ENCODE data around the gene FH. TPM values are rescaled to one million over a fixed set of nuclear protein-coding genes. Genes with fewer than 3 reads are reported as not detected.
A peak's percentile ranks its signal among the peaks of the same experiment; 100 is the strongest.

The FH gene
- total RNA-seq = 100 to 1,000 TPM; 103 to 119 TPM
- long read RNA-seq, transcript FH-201 (10 exons, 1,797 nt) = major isoform, 236 of 250 reads
- long read RNA-seq, partial matches to known transcripts = 4 of 250 reads
- long read RNA-seq, other reads (novel, unspliced or antisense) = 10 of 250 reads

- DNase-seq (peak; percentile 97), ATAC-seq (peak; percentile 98)
- intact Hi-C loops (cut with DNase I, micrococcal nuclease) = loop anchor here in 1 of 2 donors (10.0 kb wide), 1 partner anchor 325 kb away; the partner anchor contains the start of gene EXO1
These were observed at the start of gene FH for GRCh38 chr1:241519308-241520079. FH (minus strand) TSS chr1:241519755; CDS start chr1:241519722, 33 bp downstream.

GRCh38 chr1:241560849-241561187 lies 41.3 kb upstream of the FH start:
- intact Hi-C loops (cut with DNase I, micrococcal nuclease) = no loop called here
- DNase-seq = no peak
- no peak for ATAC-seq

DNA sequence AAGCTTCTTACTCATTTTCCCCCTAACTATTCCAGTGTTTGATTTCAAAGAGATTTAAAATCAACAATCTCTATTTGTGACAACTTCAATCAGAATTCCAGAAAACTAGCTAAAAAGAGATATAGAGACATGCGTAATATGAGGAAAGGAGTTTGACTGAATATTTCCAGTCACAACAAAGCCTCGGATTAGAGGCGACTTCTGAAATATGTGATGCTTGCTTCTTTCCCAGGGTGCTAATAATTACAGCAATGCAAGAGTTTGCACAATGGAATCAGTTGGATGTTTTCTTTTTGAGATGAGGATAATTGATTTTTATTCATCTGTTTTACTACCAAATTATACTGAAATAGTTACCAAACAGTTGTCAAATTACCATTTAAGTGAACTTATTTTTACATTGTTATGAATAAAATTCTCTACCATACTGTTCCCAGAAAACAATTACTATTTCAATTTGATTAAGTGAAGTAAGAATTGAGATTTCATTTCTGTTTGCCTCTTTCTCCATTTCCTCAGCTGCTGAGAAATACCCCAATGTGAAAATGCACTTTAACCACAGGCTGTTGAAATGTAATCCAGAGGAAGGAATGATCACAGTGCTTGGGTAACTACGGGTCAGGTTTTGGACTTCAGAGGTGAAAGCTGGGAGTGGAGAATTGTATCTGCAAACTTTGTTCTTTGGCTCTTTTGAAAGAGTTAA lies 40.7 kb upstream of the FH start:
- intact Hi-C loops (cut with DNase I, micrococcal nuclease) = no loop called here
- no peak for DNase-seq

DNA sequence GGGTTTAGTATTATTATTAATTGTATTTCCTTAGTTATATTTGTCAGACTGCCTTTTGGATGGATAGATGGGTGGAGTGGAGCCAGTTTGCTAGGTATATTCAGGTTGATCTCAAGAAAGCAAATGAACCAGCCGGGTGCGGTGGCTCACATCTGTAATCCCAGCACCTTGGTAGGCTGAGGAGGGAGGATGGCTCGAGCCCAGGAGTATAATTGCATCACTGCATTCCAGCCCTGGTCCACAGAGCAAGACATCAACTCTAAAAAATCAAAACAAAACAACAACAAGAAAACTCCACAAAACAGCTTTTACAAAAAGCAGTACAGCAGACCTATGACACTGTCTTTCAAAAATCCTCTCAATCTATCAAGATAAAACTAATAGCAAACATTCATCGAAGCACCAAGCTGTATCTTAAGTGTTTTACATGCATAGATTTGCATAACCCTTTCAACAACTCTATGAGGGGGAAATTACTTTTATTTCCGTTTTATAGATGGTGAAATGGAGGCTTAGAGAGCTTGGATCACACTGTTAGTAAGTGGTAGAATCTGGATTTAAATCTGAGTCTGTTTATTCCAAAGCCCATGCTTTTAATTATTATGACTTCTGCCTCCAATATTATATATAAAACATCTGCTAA lies 38.1 kb upstream of the FH start:
- intact Hi-C loops (cut with DNase I, micrococcal nuclease) = no loop called here
- no peak for DNase-seq
- no peak for ATAC-seq

More for the DNA sequence above, 40.7 kb upstream of the FH start:
- no peak for ATAC-seq

DNA sequence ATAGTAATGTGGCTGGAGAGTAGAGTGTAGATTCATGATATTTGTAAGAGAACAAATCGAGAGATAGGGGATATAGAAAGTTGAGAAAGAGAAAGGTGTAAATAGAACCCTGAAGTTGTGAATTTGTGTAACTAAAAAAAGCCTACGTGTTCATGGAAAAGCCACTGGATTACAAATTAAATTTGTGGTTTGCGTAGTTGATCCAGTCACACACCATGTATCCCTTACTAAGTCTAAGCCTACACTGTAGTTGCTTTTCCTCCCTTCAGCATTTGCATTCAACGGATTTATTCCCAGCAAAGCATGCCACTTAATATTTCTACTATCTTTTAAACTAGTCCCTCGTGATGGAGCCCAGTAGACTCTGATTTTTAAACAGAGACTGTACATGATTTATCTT lies 37.5 kb upstream of the FH start:
- no peak for ATAC-seq
- DNase-seq = no peak
- intact Hi-C loops (cut with DNase I, micrococcal nuclease) = no loop called here

GRCh38 chr1:241555526-241555925 lies 36.0 kb upstream of the FH start:
- DNase-seq (no peak), ATAC-seq (peak; percentile 20)
- intact Hi-C loops (cut with DNase I, micrococcal nuclease) = no loop called here

GRCh38 chr1:241553886-241554592 lies 34.5 kb upstream of the FH start:
- ATAC-seq (no peak), DNase-seq (no peak)
- intact Hi-C loops (cut with DNase I, micrococcal nuclease) = no loop called here

GRCh38 chr1:241551759-241552638 lies 32.4 kb upstream of the FH start:
- no peak for ATAC-seq
- DNase-seq = peak; percentile 32 to 50
- intact Hi-C loops (cut with DNase I, micrococcal nuclease) = no loop called here

DNA sequence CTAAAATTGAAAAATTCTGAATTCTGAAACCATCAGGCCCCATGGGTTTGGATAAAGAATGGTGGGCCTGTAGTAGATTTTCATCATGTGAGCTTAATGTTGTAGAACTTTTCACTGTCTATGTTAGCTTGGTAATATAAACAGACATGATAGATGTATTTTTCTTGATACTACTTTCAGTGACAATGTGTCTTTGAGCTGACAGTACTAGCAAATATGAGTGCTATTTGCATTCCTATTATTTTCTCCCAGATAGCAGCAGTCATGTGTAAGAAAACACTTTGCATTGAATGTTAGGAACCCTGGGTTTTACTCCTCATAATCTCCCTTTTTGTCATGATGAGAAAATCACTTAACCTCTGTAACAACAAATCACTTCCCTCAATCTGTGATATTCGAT lies 30.8 kb upstream of the FH start:
- no peak for ATAC-seq
- intact Hi-C loops (cut with DNase I, micrococcal nuclease) = no loop called here
- DNase-seq = no peak

DNA sequence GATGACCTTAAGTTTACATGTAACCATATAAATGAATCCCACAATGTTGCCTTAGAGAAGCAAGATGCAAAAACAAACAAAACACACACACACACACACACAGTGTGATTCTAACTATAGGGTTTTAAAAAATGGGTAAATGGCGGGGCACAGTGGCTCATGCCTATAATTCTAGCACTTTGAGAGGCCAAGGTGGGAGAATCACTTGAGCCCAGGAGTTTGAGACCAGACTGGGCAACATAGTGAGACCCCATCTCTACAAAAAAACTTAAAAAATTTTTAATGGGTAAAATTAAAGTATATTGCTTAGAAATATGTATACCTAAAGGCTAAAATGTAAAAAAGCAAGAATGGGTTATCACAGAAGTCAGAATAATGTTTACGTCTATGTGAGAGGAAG lies 28.5 kb upstream of the FH start:
- ATAC-seq = no peak
- intact Hi-C loops (cut with DNase I, micrococcal nuclease) = no loop called here

DNA sequence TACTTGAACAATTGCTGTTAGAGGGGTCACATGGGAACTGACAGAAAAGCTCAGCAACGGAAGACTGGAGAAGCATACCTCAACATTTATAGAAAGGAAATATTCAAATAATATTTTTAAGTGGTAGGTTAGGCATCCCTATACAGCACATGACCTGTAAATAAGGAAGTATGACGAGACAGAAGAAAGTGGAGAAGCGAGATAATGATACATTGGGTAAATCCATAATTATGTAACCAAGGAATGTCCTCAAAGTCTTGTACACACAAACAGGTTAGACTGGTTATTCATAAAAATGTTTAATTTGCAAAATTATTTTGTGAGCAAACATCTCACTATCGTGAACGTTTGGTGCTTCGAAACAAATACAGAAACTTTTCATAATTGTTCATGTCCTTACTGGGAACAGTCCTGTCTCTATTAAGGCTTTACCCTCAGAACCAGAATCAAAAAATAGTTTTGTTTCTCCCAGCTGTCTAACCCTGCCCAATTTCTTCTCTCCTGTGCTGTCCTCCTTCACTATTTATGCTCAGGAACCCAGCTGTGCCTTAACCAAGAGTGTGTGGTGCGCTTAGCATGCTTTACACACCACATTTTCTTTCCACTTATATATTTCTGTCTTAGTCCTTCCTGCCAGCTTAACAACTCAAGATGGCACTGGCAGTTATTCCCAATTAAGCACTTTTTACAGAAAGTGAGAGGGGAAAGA lies 22.8 kb upstream of the FH start:
- no peak for DNase-seq
- intact Hi-C loops (cut with DNase I, micrococcal nuclease) = no loop called here
- no peak for ATAC-seq

More for the DNA sequence above, 28.5 kb upstream of the FH start:
- no peak for DNase-seq

GRCh38 chr1:241536969-241537368 lies 17.4 kb upstream of the FH start:
- no peak for DNase-seq
- ATAC-seq = no peak
- intact Hi-C loops (cut with DNase I, micrococcal nuclease) = no loop called here

GRCh38 chr1:241536304-241536703 lies 16.7 kb upstream of the FH start:
- intact Hi-C loops (cut with DNase I, micrococcal nuclease) = no loop called here
- ATAC-seq (no peak), DNase-seq (no peak)

DNA sequence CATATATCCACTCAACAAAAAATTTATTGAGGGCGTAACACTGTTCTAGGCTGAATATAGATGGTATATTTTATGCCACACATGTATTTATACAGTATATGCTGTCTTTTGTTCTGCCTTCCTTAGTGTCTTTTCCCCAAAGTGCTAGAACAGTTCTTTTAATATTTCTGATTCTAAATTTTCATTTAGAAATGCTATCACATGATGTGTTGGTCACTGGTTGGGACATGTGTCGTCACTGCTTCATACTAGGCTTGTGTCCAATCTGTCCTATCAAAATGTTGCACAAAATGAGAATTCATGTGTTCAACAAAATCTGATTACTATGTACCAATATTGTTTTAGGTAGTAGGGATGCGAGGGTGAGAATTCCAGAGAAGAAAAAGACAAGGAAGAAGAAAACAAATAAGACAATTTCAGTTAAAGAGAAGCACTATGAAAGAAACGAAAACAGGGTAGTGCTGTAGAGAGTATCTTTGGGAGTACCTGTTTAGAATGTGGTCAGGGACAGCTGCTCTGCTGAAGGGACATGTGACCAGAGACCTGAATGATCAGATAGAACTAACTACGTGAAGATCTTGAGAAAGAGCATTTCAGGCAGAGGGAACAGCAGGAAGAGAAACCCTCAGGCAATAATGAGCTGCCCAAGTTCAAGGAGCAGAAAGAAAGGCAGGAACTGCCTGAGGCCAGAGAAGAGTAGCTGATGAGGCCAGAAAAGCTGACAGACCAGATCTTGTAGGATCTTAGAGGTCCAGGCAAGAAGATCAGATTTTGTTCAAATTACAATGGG lies 14.0 kb upstream of the FH start:
- intact Hi-C loops (cut with DNase I, micrococcal nuclease) = no loop called here
- ATAC-seq = peak; percentile 21
- DNase-seq = no peak

DNA sequence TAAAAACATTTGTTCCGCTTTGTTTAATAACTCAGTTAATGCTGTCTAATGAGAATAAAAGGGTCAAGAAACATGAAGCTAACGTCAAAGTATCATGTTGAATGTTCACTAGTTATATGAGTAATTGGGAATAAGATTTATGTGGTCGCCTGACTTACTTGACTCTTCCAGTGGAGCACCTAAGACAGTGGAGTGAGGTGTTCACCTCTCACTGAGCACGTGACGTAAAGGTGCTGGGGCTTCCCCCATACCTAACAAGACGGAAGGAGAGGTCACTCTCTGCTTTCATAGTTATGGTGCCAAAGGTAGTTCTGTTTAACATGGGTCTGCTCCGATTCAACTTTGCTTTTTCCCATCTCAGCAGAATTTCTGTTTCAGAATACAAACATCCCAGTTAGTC lies 13.3 kb upstream of the FH start:
- peak; percentile 13 to 34 for DNase-seq
- no peak for ATAC-seq
- intact Hi-C loops (cut with DNase I, micrococcal nuclease) = no loop called here

- ATAC-seq = peak; percentile 57
- no peak for DNase-seq
- intact Hi-C loops (cut with DNase I, micrococcal nuclease) = no loop called here
These were observed 12.6 kb upstream of the FH start, which contains the start of gene KMO for GRCh38 chr1:241532162-241532531. KMO (plus strand) TSS chr1:241532378; CDS start chr1:241532445, 67 bp downstream.

Data from left colon (tissue), 2 donors.